ENCODE data around the gene CTCFL.

DNA sequence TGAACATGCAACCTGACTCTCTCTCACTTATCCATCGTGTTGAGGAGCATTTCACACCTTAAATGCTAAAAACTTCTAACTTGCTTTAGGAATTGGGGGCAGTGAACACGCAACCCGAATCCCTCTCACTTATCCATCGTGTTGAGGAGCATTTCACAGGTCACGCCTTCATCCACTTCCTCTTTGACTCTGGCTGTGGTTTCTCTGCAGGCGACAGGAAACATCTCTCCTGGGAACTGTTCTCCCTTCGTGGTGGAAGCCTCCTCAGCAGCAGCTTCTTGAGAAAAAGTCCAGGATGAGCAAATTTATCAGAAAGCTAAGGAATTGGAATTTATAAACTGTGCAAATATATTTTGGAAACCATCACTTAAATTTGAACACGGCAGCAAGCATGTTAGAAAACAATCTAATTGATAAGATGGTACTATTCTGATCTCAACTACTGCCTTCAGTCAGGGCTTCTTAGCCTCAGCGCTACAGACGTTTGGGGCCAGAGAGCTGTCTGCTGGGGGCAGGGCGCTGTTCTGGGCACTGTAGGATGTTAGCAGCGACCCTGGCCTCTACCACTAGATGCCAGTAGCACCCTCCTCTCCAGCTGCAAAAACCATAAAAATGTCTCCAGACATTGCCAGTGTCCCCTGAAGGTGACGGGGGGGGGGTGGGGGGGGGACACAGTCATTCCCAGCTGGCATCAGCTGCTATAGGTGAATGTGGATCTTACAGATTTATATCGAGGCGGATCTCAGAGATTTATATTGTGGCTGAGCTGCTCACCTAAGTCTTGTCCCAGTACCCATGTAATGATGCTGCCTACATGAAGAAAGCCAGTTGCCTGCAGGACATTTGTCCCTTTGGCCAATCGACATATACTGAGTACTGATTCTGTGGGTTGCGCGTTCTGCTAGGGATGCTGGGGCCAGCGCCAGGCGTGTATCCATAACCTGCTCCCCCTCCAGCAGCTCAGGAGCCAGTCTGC is 26.2 kb downstream of the CTCFL start:
- TF ChIP-seq, protein P1, sequence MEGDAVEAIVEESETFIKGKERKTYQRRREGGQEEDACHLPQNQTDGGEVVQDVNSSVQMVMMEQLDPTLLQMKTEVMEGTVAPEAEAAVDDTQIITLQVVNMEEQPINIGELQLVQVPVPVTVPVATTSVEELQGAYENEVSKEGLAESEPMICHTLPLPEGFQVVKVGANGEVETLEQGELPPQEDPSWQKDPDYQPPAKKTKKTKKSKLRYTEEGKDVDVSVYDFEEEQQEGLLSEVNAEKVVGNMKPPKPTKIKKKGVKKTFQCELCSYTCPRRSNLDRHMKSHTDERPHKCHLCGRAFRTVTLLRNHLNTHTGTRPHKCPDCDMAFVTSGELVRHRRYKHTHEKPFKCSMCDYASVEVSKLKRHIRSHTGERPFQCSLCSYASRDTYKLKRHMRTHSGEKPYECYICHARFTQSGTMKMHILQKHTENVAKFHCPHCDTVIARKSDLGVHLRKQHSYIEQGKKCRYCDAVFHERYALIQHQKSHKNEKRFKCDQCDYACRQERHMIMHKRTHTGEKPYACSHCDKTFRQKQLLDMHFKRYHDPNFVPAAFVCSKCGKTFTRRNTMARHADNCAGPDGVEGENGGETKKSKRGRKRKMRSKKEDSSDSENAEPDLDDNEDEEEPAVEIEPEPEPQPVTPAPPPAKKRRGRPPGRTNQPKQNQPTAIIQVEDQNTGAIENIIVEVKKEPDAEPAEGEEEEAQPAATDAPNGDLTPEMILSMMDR (IDR thresholded peaks at IDR 0.05) = no peak
- TF ChIP-seq POLR2A (IDR thresholded peaks at IDR 0.05) = no peak
